ENCODE results near the gene HOXB6. TPM values are rescaled to one million over a fixed set of nuclear protein-coding genes. Genes with fewer than 3 reads are reported as not detected.
A peak's percentile ranks its signal among the peaks of the same experiment; 100 is the strongest.

Gene HOXB6
- total RNA-seq, 2 donors from 2014 or later = not detected

DNA sequence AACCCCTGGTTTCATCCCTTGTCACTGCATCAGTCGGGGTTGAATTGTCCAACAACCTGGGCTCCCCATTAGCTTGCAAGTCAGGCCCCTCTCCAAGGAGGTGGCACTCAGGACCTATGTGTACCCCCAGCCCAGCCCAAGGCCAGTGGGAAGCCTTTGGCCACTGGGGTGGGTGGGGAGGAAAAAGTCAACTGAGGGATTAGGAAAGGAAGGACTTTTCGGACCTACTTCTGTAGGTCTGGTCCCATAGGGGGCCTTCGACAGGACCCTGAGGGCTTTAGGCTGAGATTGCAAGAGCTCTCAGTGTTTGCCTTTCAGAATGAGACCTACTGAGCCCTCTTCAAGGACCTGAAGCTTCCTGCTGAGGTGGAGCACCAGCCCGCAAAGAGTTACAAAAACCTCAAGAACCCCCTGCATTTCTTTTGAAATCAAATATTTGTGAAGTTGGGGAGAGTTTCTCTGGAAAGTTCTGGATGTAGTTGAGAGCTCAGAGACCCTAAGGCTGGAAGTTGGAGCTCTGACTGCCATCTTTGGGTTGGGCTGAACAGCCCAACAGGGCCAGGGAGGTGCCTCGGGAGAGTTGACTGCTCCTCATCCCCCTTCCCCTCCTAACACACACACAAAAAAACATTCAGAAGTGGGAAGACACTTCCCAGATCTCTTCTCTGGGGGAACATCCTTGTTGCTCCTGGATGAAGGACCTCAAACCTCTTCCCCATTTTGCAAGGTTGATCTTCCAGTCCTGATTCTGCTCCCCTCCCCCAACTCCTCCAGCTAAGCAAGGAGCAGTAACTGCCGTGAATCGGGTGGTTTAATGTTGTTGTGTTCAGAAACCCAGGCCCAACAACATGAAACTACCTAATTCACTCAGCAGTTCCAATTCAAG lies 27.1 kb upstream of the HOXB6 start:
- Histone ChIP-seq H3K9ac (ENCODE audit: extremely low read depth, low read length, poor library complexity, severe bottlenecking) (no peak overlapping the region), H3K27me3 (ENCODE audit: control insufficient read depth, insufficient read depth, low read length, poor library complexity, severe bottlenecking) (peaks cover 100% of the 10 kb centered on the region), H3K27ac (ENCODE audit: low read depth, low read length) (no peak overlapping the region), H3K36me3 (ENCODE audit: control insufficient read depth, insufficient read depth, low read length) (no peaks in the 10 kb centered on the region), H3K4me3 (ENCODE audit: low read length) (no peak overlapping the region), H3K4me1 (ENCODE audit: control insufficient read depth, insufficient read depth, low read length) (no peaks in the 10 kb centered on the region), H3K9me3 (ENCODE audit: control insufficient read depth, low read length) (peaks cover 7% of the 10 kb centered on the region)
- H3K27ac Mint-ChIP-seq = no peak overlapping the region
- peaks cover 2% of the 10 kb centered on the region for H3K9me3 Mint-ChIP-seq
- peaks cover 100% of the 10 kb centered on the region for H3K27me3 Mint-ChIP-seq (ENCODE audit: insufficient read depth)
- no peaks in the 10 kb centered on the region for H3K4me1 Mint-ChIP-seq
- peak; percentile 46 for DNase-seq
- 18 to 28% methylated on average over 4 to 6 of the region's 7 CpGs for WGBS, 2 experiments (ENCODE audit: insufficient coverage in 1 of 2, insufficient read length in 1 of 2)
- no peak overlapping the region for H3K4me3 Mint-ChIP-seq
- TF ChIP-seq, protein P1, sequence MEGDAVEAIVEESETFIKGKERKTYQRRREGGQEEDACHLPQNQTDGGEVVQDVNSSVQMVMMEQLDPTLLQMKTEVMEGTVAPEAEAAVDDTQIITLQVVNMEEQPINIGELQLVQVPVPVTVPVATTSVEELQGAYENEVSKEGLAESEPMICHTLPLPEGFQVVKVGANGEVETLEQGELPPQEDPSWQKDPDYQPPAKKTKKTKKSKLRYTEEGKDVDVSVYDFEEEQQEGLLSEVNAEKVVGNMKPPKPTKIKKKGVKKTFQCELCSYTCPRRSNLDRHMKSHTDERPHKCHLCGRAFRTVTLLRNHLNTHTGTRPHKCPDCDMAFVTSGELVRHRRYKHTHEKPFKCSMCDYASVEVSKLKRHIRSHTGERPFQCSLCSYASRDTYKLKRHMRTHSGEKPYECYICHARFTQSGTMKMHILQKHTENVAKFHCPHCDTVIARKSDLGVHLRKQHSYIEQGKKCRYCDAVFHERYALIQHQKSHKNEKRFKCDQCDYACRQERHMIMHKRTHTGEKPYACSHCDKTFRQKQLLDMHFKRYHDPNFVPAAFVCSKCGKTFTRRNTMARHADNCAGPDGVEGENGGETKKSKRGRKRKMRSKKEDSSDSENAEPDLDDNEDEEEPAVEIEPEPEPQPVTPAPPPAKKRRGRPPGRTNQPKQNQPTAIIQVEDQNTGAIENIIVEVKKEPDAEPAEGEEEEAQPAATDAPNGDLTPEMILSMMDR (conservative IDR thresholded peaks at IDR 0.05) = no peak
- H3K36me3 Mint-ChIP-seq (ENCODE audit: low read depth) = no peaks in the 10 kb centered on the region

DNA sequence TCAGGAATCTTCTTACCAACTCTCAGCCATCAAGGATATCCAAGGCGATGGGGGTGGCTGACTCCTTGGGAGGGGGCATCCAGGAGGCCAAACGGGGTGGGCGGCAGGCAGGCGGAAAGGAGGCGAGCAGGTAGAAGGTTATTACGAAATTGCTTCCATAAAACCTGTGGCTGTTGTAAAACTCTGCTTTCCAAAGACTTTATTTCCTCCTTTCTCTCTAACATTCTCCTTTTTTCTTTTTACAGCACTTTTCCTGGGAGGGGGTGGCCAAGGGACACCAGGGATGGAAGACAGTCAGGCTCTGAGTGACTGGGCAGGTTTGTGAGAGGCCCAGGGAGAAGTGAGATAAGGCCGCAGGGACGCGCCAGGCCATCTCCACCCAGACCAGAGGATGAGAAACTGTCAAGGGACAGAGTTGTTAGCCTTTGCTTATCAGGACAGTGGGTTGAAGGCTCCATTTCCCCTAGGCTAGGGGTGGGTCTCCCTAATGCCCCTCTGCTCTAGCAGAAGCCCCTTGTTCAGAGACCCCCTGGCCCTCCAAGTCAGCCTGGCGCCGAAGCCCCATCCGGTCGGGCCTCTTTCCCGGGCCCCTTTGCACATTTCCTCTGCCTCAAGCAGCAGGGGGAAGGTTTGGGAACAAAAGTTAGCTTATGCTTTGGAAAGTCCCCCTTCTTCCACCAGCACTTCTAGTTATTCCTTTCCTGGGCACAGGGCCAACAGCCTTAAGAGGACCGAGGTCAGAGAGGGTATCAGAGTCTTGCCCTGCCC lies 26.3 kb upstream of the HOXB6 start:
- H3K9me3 ChIP-seq (ENCODE audit: control insufficient read depth, low read length) = peaks cover 7% of the 10 kb centered on the region
- no peak overlapping the region for H3K9ac ChIP-seq (ENCODE audit: extremely low read depth, low read length, poor library complexity, severe bottlenecking)
- TF ChIP-seq, protein P1 (conservative IDR thresholded peaks at IDR 0.05) = no peak
- H3K4me1 ChIP-seq (ENCODE audit: control insufficient read depth, insufficient read depth, low read length) = no peaks in the 10 kb centered on the region
- H3K27ac ChIP-seq (ENCODE audit: low read depth, low read length) = no peak overlapping the region
- H3K4me3 ChIP-seq (ENCODE audit: low read length) = no peak overlapping the region
- Mint-ChIP-seq H3K27ac (no peak overlapping the region), H3K27me3 (ENCODE audit: insufficient read depth) (peaks cover 100% of the 10 kb centered on the region), H3K4me3 (no peak overlapping the region), H3K4me1 (no peaks in the 10 kb centered on the region), H3K9me3 (peaks cover 2% of the 10 kb centered on the region), H3K36me3 (ENCODE audit: low read depth) (no peaks in the 10 kb centered on the region)
- WGBS, 2 experiments (ENCODE audit: insufficient coverage in 1 of 2, insufficient read length in 1 of 2) = 29 to 45% methylated on average over 2 to 15 of the region's 15 CpGs
- no peaks in the 10 kb centered on the region for H3K36me3 ChIP-seq (ENCODE audit: control insufficient read depth, insufficient read depth, low read length)
- H3K27me3 ChIP-seq (ENCODE audit: control insufficient read depth, insufficient read depth, low read length, poor library complexity, severe bottlenecking) = peaks cover 100% of the 10 kb centered on the region
- DNase-seq = peak; percentile 51

DNA sequence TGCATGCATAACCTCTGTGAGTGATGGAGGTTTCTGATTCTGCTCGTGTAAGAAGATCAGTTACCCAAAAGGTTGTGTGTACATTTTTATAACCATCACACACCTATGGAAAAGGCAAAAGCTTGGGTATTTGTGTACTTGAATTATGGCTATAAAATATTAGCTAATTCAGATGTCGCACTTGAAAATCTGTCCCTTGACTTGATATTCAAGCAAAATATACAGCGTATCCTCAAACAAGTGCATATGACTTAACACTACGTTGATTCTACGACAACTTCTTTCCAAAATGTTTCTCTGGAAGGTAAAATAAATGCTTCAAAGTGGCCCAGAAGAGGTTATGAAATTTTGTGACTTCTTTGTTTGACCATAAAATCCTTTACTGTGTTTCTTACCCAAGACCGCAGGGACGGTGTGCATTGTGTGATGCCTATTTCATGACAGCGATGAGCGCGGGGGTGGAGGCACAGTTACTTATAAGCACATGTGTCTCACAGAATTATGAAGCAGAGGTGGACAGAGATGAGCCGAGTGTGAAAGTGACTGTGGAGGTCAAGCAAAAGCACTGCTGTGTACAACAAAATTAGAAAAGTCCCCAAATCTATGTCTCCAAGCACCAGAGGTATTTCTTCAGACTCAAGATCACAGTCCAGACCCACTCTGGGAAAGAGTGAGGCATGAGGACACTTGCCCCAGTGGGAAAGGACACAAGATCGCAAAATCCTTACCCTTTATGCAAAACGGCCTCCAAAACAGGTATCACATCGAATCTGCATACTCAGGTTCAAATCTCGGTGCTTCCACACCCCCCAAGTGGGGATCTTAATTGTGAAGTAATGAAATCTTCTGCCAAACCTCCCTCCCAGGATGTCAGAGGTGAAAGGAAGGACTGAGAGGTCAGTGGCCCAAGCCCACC lies 25.5 kb upstream of the HOXB6 start:
- Mint-ChIP-seq H3K27me3 (ENCODE audit: insufficient read depth) (peaks cover 100% of the 10 kb centered on the region), H3K36me3 (ENCODE audit: low read depth) (no peaks in the 10 kb centered on the region), H3K4me3 (no peak overlapping the region), H3K9me3 (peaks cover 2% of the 10 kb centered on the region), H3K27ac (no peak overlapping the region), H3K4me1 (peaks cover 1% of the 10 kb centered on the region)
- H3K4me3 ChIP-seq (ENCODE audit: low read length) = no peak overlapping the region
- peaks cover 7% of the 10 kb centered on the region for H3K9me3 ChIP-seq (ENCODE audit: control insufficient read depth, low read length)
- no peak overlapping the region for H3K9ac ChIP-seq (ENCODE audit: extremely low read depth, low read length, poor library complexity, severe bottlenecking)
- H3K36me3 ChIP-seq (ENCODE audit: control insufficient read depth, insufficient read depth, low read length) = no peaks in the 10 kb centered on the region
- WGBS, 2 experiments (ENCODE audit: insufficient coverage in 1 of 2, insufficient read length in 1 of 2) = 38 to 41% methylated on average over 6 to 14 of the region's 15 CpGs
- TF ChIP-seq, protein P1 (conservative IDR thresholded peaks at IDR 0.05) = no peak
- H3K27me3 ChIP-seq (ENCODE audit: control insufficient read depth, insufficient read depth, low read length, poor library complexity, severe bottlenecking) = peaks cover 100% of the 10 kb centered on the region
- H3K27ac ChIP-seq (ENCODE audit: low read depth, low read length) = no peak overlapping the region
- no peaks in the 10 kb centered on the region for H3K4me1 ChIP-seq (ENCODE audit: control insufficient read depth, insufficient read depth, low read length)
- peak; percentile 35 for DNase-seq

Data from endodermal cell (in vitro differentiated cells).